ENCODE data around the gene SLC9C2.

GRCh38 chr1:173530795-173531693, 71.8 kb downstream of the SLC9C2 start:
- TF ChIP-seq CTCF (IDR thresholded peaks at IDR 0.05) (no peak), POLR2AphosphoS5 (IDR thresholded peaks at IDR 0.05; ENCODE audit: low read depth, low read length) (no peak)

All from Panc1 (cell line).